Mucosa of descending colon (tissue), 3 donors: ENCODE measurements around the gene INTS1. TPM values are rescaled to one million over a fixed set of nuclear protein-coding genes. Genes with fewer than 3 reads are reported as not detected.

Experiments used
- ATAC-seq: fragments of 200-7000 bp; cut with Tn5 transposase; one replicate; pipeline ENCODE4 v1.9.1; 2020; ENCODE audit warnings: mild to moderate bottlenecking, moderate library complexity
- DNase-seq, 3 donors: peaks; one replicate each; pipeline ENCODE4 v3.0.0-alpha.2; 2020
- H3K36me3 ChIP-seq: fragments of 200-600 bp; one replicate; pipeline ENCODE4 v1.8.0; 2021; ENCODE audit warnings: low read depth, mild to moderate bottlenecking
- H3K4me1 ChIP-seq: fragments of 200-600 bp; one replicate; pipeline ENCODE4 v1.8.0; 2021; ENCODE audit warnings: low read depth, mild to moderate bottlenecking
- H3K4me3 ChIP-seq: fragments of 200-600 bp; one replicate; pipeline ENCODE4 v1.8.0; 2021; ENCODE audit warnings: mild to moderate bottlenecking
- H3K9me3 ChIP-seq: fragments of 200-600 bp; one replicate; pipeline ENCODE4 v1.8.0; 2021; ENCODE audit warnings: mild to moderate bottlenecking
- CTCF ChIP-seq: fragments of 200-600 bp; IDR thresholded peaks from one replicate; pipeline ENCODE4 v1.8.0; 2022; ENCODE audit warnings: antibody characterized with exemption, mild to moderate bottlenecking
- intact Hi-C, 2 donors: fragments of 100-400 bp; cut with DNase I in 1 of 2; cut with micrococcal nuclease in 1 of 2; formaldehyde crosslinking; loops; one replicate each; pipeline versions ENCODE4 v1.11.0 to v1.11.1; 2022; cut with DNase I, micrococcal nuclease
- total RNA-seq, 3 donors: library from RNA; stranded (reverse); fragmentation: NEBNext Ultra II Directional in 2 of 3; extraction: Animal tissue kit (Norgen Biotek cat#: 25700) in 2 of 3; gene quantifications; one replicate each; pipeline versions ENCODE4 v1.2.1 to v1.2.4, GENCODE V29; 2021 to 2023
- donor health status: DM: no; HTN: no; CAD: no; lungs with moderate emphysema.
- donor health status: DM: no; HTN: no; CAD: no.
- donor health status: DM: no; HTN: yes; CAD: no.

Gene INTS1
- total RNA-seq, 3 donors from 2014 or later: 79.6 to 94.3 (median 88.0) TPM

- no peak for ATAC-seq
- no peak for TF ChIP-seq CTCF
- Histone ChIP-seq H3K9me3 (no peaks in the 10 kb centered on the region), H3K4me1 (no peaks in the 10 kb centered on the region), H3K4me3 (no peak overlapping the region), H3K36me3 (no peaks in the 10 kb centered on the region)
- no peak for DNase-seq
- intact Hi-C loops: no loop called here
Observed at GRCh38 chr7:1546274-1546908, 42.2 kb upstream of the INTS1 start.

GRCh38 chr7:1545417-1546246 is 41.4 kb upstream of the INTS1 start:
- intact Hi-C loops: no loop called here
- Histone ChIP-seq H3K4me3 (no peak overlapping the region), H3K9me3 (no peaks in the 10 kb centered on the region), H3K4me1 (no peaks in the 10 kb centered on the region), H3K36me3 (no peaks in the 10 kb centered on the region)
- DNase-seq: peak in 1 of 3 donors; percentile 55
- peak; percentile 39 for ATAC-seq
- TF ChIP-seq CTCF: no peak

- no peaks in the 10 kb centered on the region for H3K4me1 ChIP-seq
- no peak for ATAC-seq
- H3K9me3 ChIP-seq: no peaks in the 10 kb centered on the region
- intact Hi-C loops: no loop called here
- DNase-seq: no peak
- no peaks in the 10 kb centered on the region for H3K36me3 ChIP-seq
- no peak overlapping the region for H3K4me3 ChIP-seq
- no peak for TF ChIP-seq CTCF
Observed at GRCh38 chr7:1544896-1545416, 40.8 kb upstream of the INTS1 start.

GRCh38 chr7:1544178-1544895 is 40.1 kb upstream of the INTS1 start:
- Histone ChIP-seq H3K4me1 (no peaks in the 10 kb centered on the region), H3K9me3 (no peaks in the 10 kb centered on the region), H3K36me3 (no peaks in the 10 kb centered on the region), H3K4me3 (no peak overlapping the region)
- intact Hi-C loops: no loop called here
- TF ChIP-seq CTCF: no peak
- ATAC-seq (peak; percentile 1), DNase-seq (no peak)

GRCh38 chr7:1543826-1544177 is 39.6 kb upstream of the INTS1 start:
- Histone ChIP-seq H3K9me3 (no peaks in the 10 kb centered on the region), H3K36me3 (no peaks in the 10 kb centered on the region), H3K4me1 (no peaks in the 10 kb centered on the region), H3K4me3 (no peak overlapping the region)
- intact Hi-C loops: no loop called here
- ATAC-seq (peak; percentile 44), DNase-seq (no peak)
- no peak for TF ChIP-seq CTCF
